Embryonic facial prominence (tissue), 1 donor: ENCODE results near the gene PKN2.
"Not testable (repeated sequence)": the region's sequence is repeated elsewhere in the genome, so short reads cannot be mapped to it uniquely, and the experiment has no call there.

Source experiments
- DNase-seq: peaks from one replicate; pipeline ENCODE4 v3.0.0-alpha.2; 2016; ENCODE audit errors: extremely low spot score

PKN2 gene

GRCh38 chr1:88680471-88680870 is 3.6 kb upstream of the PKN2 start:
- DNase-seq, result no peak

GRCh38 chr1:88680911-88681622 is 3.0 kb upstream of the PKN2 start:
- DNase-seq, result no peak

- DNase-seq, result peak; percentile 64
Observed at GRCh38 chr1:88684482-88685258, 597 bp downstream of the PKN2 start.

- DNase-seq, result no peak
Observed at GRCh38 chr1:88685259-88685620, 1.2 kb downstream of the PKN2 start.

- no peak for DNase-seq
Observed at GRCh38 chr1:88691540-88691939, 7.5 kb downstream of the PKN2 start.

- no peak for DNase-seq
Observed at GRCh38 chr1:88695781-88696180, 11.7 kb downstream of the PKN2 start.

- no peak for DNase-seq
Observed at GRCh38 chr1:88697503-88697902, 13.4 kb downstream of the PKN2 start.

GRCh38 chr1:88698140-88698539 is 14.1 kb downstream of the PKN2 start:
- no peak for DNase-seq

- no peak for DNase-seq
Observed at GRCh38 chr1:88698764-88699163, 14.7 kb downstream of the PKN2 start.

GRCh38 chr1:88700425-88701013 is 16.4 kb downstream of the PKN2 start:
- no peak for DNase-seq

- DNase-seq, result no peak
Observed at GRCh38 chr1:88701275-88701674, 17.2 kb downstream of the PKN2 start.

GRCh38 chr1:88701793-88702192 is 17.7 kb downstream of the PKN2 start:
- DNase-seq, result not testable (repeated sequence)

- no peak for DNase-seq
Observed at GRCh38 chr1:88708011-88708410, 23.9 kb downstream of the PKN2 start.

- not testable (repeated sequence) for DNase-seq
Observed at GRCh38 chr1:88712907-88713306, 28.8 kb downstream of the PKN2 start.

- not testable (repeated sequence) for DNase-seq
Observed at GRCh38 chr1:88716571-88716970, 32.5 kb downstream of the PKN2 start.

GRCh38 chr1:88722492-88722891 is 38.4 kb downstream of the PKN2 start:
- DNase-seq, result no peak

GRCh38 chr1:88726697-88727096 is 42.6 kb downstream of the PKN2 start:
- DNase-seq, result no peak

GRCh38 chr1:88727205-88727604 is 43.1 kb downstream of the PKN2 start:
- DNase-seq, result no peak

- no peak for DNase-seq
Observed at GRCh38 chr1:88729297-88729696, 45.2 kb downstream of the PKN2 start.

- DNase-seq, result no peak
Observed at GRCh38 chr1:88730132-88730675, 46.1 kb downstream of the PKN2 start.

- no peak for DNase-seq
Observed at GRCh38 chr1:88730995-88731394, 46.9 kb downstream of the PKN2 start.

- peak; percentile 30 for DNase-seq
Observed at GRCh38 chr1:88731475-88732269, 47.6 kb downstream of the PKN2 start.
